Caco-2 (cell line): ENCODE measurements around the gene KCNA1. TPM values are rescaled to one million over a fixed set of nuclear protein-coding genes. Genes with fewer than 3 reads are reported as not detected.

Experiments
- BruUV-seq: library from RNA; stranded (reverse); fragments of 400-500 nt; replicated peaks from 2 replicates; lab custom pipeline; 2021; lab: Mats Ljungman, UMichigan
- CTCF ChIA-PET: fragments of 300-600 bp; sonication (Branson Sonifier 250); formaldehyde crosslinking; loops from one replicate; lab custom pipeline; 2022; ENCODE audit warnings: antibody characterized with exemption; lab: Charles Lee
- POLR2A ChIA-PET: fragments of 300-600 bp; sonication (Branson Sonifier 250); formaldehyde crosslinking; loops from one replicate; lab custom pipeline; 2022; ENCODE audit warnings: antibody characterized with exemption; lab: Charles Lee
- DNase-seq, 2 experiments: peaks; one replicate each; pipeline versions ENCODE4 v3.0.0 to v3.0.0-alpha.2; 2020 to 2022
- H3K27me3 ChIP-seq: replicated peaks from 2 replicates; pipeline ENCODE4 v1.6.0; 2011; ENCODE audit warnings: low read length; ENCODE audit not compliant: control insufficient read depth, insufficient read depth
- H3K36me3 ChIP-seq: 2 replicates; pipeline ENCODE4 v1.5.1; 2011; ENCODE audit warnings: low read length; ENCODE audit not compliant: control insufficient read depth, insufficient read depth
- H3K4me1 ChIP-seq: fragments of 250-450 bp; sonication (Bioruptor Pico); 2 replicates; pipeline ENCODE4 v1.5.1; 2020; ENCODE audit warnings: mild to moderate bottlenecking
- H3K4me3 ChIP-seq: 2 replicates; pipeline ENCODE4 v1.5.1; 2011; ENCODE audit warnings: low read depth, mild to moderate bottlenecking, control low read depth, low read length
- H3K9me3 ChIP-seq: fragments of 250-450 bp; sonication (Bioruptor Pico); 2 replicates; pipeline ENCODE4 v1.5.1; 2020; ENCODE audit warnings: mild to moderate bottlenecking, moderate library complexity
- H3K27ac Mint-ChIP-seq: one replicate; pipeline ENCODE4 v1.8.0; 2022; ENCODE audit warnings: mixed read lengths; ENCODE audit not compliant: unreplicated experiment
- H3K27me3 Mint-ChIP-seq: one replicate; pipeline ENCODE4 v1.8.0; 2022; ENCODE audit warnings: mixed read lengths; ENCODE audit not compliant: insufficient read depth, unreplicated experiment
- H3K36me3 Mint-ChIP-seq: one replicate; pipeline ENCODE4 v1.8.0; 2022; ENCODE audit warnings: mild to moderate bottlenecking, mixed read lengths; ENCODE audit not compliant: insufficient read depth, unreplicated experiment
- H3K4me1 Mint-ChIP-seq: one replicate; pipeline ENCODE4 v1.8.0; 2022; ENCODE audit warnings: low read depth, mixed read lengths; ENCODE audit not compliant: unreplicated experiment
- H3K4me3 Mint-ChIP-seq: one replicate; pipeline ENCODE4 v1.8.0; 2022; ENCODE audit warnings: mild to moderate bottlenecking, moderate library complexity, mixed read lengths; ENCODE audit not compliant: unreplicated experiment
- H3K9me3 Mint-ChIP-seq: one replicate; pipeline ENCODE4 v1.8.0; 2022; ENCODE audit warnings: mixed read lengths; ENCODE audit not compliant: unreplicated experiment
- intact Hi-C: fragments of 100-400 bp; cut with micrococcal nuclease; formaldehyde crosslinking; loops from one replicate; pipeline ENCODE4 v1.10.0; 2022; ENCODE audit not compliant: unreplicated experiment
- total RNA-seq: library from RNA; stranded (reverse); gene quantifications from 2 replicates; pipeline ENCODE4 v1.2.3, GENCODE V29; 2022
- TF ChIP-seq, protein P1 (sequence below), 2 experiments: fragments of 200-600 bp in 1 of 2; IDR thresholded peaks; 1 replicate in 1 of 2; 2 replicates in 1 of 2; pipeline versions ENCODE4 v1.5.1 to v1.8.0; 2011 to 2022; ENCODE audit warnings: antibody characterized with exemption in 1 of 2, control low read depth in 1 of 2, inconsistent platforms in 1 of 2, low read depth in 1 of 2, low read length in 1 of 2, mild to moderate bottlenecking in 1 of 2, moderate library complexity in 1 of 2; ENCODE audit not compliant: insufficient read depth in 1 of 2, severe bottlenecking in 1 of 2, unreplicated experiment in 1 of 2

The KCNA1 gene
- total RNA-seq, 1 experiment from 2014 or later, result not detected

DNA sequence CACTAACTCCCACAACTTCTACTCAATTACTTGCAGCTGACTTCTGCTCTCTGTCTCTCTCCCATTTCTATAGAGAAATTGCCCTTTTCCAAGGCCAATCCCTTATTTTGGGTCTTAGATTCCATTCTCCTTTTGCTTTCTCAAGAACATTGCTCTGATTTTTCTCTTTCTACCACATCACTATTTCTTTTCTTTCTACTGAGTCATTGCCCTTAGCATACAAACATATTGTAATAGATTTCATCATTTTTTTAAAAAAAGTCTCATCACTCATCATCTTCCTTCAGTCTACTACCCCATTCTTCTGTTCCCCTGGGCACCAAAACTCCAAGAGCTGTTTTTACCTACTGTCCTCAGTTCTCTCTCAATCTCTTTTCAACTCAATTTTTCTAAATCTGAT is 4.4 kb upstream of the KCNA1 start:
- Histone ChIP-seq H3K27me3 (no peaks in the 10 kb centered on the region; the same call in 1 of the 2 replicates), H3K4me1 (no peaks in the 10 kb centered on the region), H3K36me3 (no peaks in the 10 kb centered on the region), H3K9me3 (no peaks in the 10 kb centered on the region), H3K4me3 (no peak overlapping the region)
- intact Hi-C loops, result no loop called here
- no peak overlapping the region for H3K4me3 Mint-ChIP-seq
- peaks cover 9% of the 10 kb centered on the region for H3K27me3 Mint-ChIP-seq
- TF ChIP-seq, protein P1, sequence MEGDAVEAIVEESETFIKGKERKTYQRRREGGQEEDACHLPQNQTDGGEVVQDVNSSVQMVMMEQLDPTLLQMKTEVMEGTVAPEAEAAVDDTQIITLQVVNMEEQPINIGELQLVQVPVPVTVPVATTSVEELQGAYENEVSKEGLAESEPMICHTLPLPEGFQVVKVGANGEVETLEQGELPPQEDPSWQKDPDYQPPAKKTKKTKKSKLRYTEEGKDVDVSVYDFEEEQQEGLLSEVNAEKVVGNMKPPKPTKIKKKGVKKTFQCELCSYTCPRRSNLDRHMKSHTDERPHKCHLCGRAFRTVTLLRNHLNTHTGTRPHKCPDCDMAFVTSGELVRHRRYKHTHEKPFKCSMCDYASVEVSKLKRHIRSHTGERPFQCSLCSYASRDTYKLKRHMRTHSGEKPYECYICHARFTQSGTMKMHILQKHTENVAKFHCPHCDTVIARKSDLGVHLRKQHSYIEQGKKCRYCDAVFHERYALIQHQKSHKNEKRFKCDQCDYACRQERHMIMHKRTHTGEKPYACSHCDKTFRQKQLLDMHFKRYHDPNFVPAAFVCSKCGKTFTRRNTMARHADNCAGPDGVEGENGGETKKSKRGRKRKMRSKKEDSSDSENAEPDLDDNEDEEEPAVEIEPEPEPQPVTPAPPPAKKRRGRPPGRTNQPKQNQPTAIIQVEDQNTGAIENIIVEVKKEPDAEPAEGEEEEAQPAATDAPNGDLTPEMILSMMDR (IDR thresholded peaks at IDR 0.05; ENCODE audit: insufficient read depth in 1 of 2, low read depth in 1 of 2, low read length in 1 of 2, severe bottlenecking in 1 of 2, unreplicated experiment in 1 of 2), result no peak
- no peaks in the 10 kb centered on the region for H3K4me1 Mint-ChIP-seq
- H3K9me3 Mint-ChIP-seq, result no peaks in the 10 kb centered on the region
- DNase-seq, result no peak
- no peaks in the 10 kb centered on the region for H3K36me3 Mint-ChIP-seq
- no TSS peak for BruUV-seq
- no peak overlapping the region for H3K27ac Mint-ChIP-seq
- POLR2A ChIA-PET, result no interaction called here
- CTCF ChIA-PET, result no interaction called here

DNA sequence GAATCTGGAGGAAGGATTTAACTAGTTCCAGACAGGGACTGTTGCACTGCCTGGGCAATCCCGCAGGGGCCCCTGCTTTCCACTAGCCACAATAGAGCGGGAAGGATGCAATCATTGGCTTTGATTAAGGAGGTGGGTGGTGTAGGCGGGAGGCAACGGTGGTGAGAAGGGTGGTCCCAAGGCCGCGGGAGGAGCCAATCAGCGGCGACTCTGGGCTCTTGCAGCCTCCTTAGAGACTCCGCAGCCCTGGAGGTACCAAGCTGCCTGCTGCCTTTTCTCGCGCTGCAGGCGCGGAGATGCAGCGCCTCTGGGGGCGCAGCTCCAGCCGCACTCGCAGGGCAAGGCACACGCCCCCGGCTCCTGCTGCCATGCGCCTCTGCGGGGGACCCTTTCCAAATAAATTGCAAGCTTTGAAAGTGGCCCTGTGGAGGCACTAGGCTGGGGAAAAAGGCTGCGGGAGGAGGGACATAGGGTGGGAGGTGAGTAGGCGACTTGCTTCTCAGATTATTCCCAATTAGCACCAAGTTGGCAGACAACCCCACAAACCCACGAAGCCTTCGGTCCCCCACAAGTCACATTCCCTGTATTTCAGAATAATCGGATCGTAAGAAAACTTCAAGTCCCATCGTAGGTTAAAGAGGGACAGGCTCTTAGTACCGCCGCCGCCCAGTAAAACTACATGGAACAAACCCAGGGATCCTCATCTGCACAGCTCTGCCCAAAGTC is 858 bp upstream of the KCNA1 start:
- peaks cover 11% of the 10 kb centered on the region for H3K27me3 Mint-ChIP-seq
- H3K27me3 ChIP-seq, result no peaks in the 10 kb centered on the region; the same call in 1 of the 2 replicates
- H3K4me3 ChIP-seq, result no peak overlapping the region
- no peaks in the 10 kb centered on the region for H3K36me3 Mint-ChIP-seq
- H3K4me1 ChIP-seq, result no peaks in the 10 kb centered on the region
- POLR2A ChIA-PET, result no interaction called here
- CTCF ChIA-PET, result no interaction called here
- DNase-seq, result no peak
- intact Hi-C loops, result no loop called here
- no TSS peak for BruUV-seq
- no peaks in the 10 kb centered on the region for H3K9me3 Mint-ChIP-seq
- H3K9me3 ChIP-seq, result no peaks in the 10 kb centered on the region
- no peak overlapping the region for H3K27ac Mint-ChIP-seq
- no peaks in the 10 kb centered on the region for H3K4me1 Mint-ChIP-seq
- H3K36me3 ChIP-seq, result no peaks in the 10 kb centered on the region
- H3K4me3 Mint-ChIP-seq, result no peak overlapping the region
- TF ChIP-seq, protein P1 (IDR thresholded peaks at IDR 0.05; ENCODE audit: insufficient read depth in 1 of 2, low read depth in 1 of 2, low read length in 1 of 2, severe bottlenecking in 1 of 2, unreplicated experiment in 1 of 2), result no peak

DNA sequence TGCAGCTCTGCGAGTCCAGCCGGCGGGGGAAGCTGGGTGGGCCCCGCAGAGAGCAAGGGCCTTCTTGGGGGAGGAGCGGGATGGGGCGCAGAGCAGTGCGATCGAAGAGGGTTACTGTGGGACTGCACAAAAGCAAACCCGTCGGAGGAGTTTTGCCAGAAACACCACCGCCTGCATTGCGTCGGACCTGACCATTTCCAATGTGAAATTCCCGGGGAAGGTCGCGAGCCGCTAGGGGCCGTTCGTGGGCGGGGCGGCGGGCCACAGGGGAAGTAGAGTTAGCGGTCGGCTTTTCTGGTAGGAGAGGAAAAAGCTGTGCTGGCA is 333 bp upstream of the KCNA1 start:
- Histone ChIP-seq H3K4me3 (no peak overlapping the region), H3K27me3 (no peaks in the 10 kb centered on the region; the same call in 1 of the 2 replicates), H3K36me3 (no peaks in the 10 kb centered on the region), H3K4me1 (no peaks in the 10 kb centered on the region), H3K9me3 (no peaks in the 10 kb centered on the region)
- TF ChIP-seq, protein P1 (IDR thresholded peaks at IDR 0.05; ENCODE audit: insufficient read depth in 1 of 2, low read depth in 1 of 2, low read length in 1 of 2, severe bottlenecking in 1 of 2, unreplicated experiment in 1 of 2), result no peak
- DNase-seq, result no peak
- BruUV-seq, result no TSS peak
- ChIA-PET CTCF (interaction anchor here (0.6 kb wide), 1 partner anchor 9 kb away, joined by 4 read pairs; no protein-coding TSS in a partner anchor), POLR2A (no interaction called here)
- intact Hi-C loops, result no loop called here
- Mint-ChIP-seq H3K27ac (no peak overlapping the region), H3K36me3 (no peaks in the 10 kb centered on the region), H3K27me3 (peaks cover 10% of the 10 kb centered on the region), H3K4me1 (no peaks in the 10 kb centered on the region), H3K9me3 (no peaks in the 10 kb centered on the region), H3K4me3 (no peak overlapping the region)
